IMR-90 (cell line): ENCODE measurements around the gene MICOS13. TPM values are rescaled to one million over a fixed set of nuclear protein-coding genes. Genes with fewer than 3 reads are reported as not detected.

Experiments used
- ATAC-seq: fragments of 200-7000 bp; cut with Tn5 transposase; 2 replicates; pipeline ENCODE4 v1.9.1; 2020; ENCODE audit warnings: low read depth, mild to moderate bottlenecking, moderate library complexity
- BruUV-seq: library from RNA; stranded (reverse); fragments of 400-500 nt; replicated peaks from 2 replicates; lab custom pipeline; 2021; lab: Mats Ljungman, UMichigan
- CTCF ChIA-PET: fragments of 300-600 bp; formaldehyde crosslinking; extraction: SDS; loops from one replicate; lab custom pipeline; 2021; ENCODE audit warnings: antibody characterized with exemption; lab: Yijun Ruan, JAX
- POLR2A ChIA-PET: fragments of 300-600 bp; sonication (Branson Sonifier 250); formaldehyde crosslinking; loops from one replicate; lab custom pipeline; 2022; ENCODE audit warnings: antibody characterized with exemption; ENCODE audit not compliant: unreplicated experiment; lab: Charles Lee
- DNase-seq: peaks from one replicate; pipeline ENCODE4 v3.0.0; 2013
- H2AFZ ChIP-seq: replicated peaks from 2 replicates; pipeline ENCODE3; 2013; ENCODE audit warnings: low read length, mild to moderate bottlenecking; ENCODE audit not compliant: poor library complexity
- H2AK5ac ChIP-seq: 2 replicates; pipeline ENCODE4 v1.6.1; 2013; ENCODE audit warnings: low read depth, low read length, inconsistent platforms
- H2AK9ac ChIP-seq: replicated peaks from 2 replicates; pipeline ENCODE3; 2013; ENCODE audit warnings: mild to moderate bottlenecking, low read depth, low read length, moderate library complexity; ENCODE audit not compliant: poor library complexity
- H2BK120ac ChIP-seq: 2 replicates; pipeline ENCODE4 v1.6.1; 2013; ENCODE audit warnings: low read depth, low read length, inconsistent platforms
- H2BK15ac ChIP-seq: 3 replicates; pipeline ENCODE4 v1.6.1; 2013; ENCODE audit warnings: low read depth, low read length, inconsistent platforms
- H2BK20ac ChIP-seq: 2 replicates; pipeline ENCODE4 v1.6.1; 2013; ENCODE audit warnings: low read depth, mild to moderate bottlenecking, inconsistent platforms, low read length, moderate library complexity
- H2BK5ac ChIP-seq: 2 replicates; pipeline ENCODE4 v1.6.1; 2013; ENCODE audit warnings: mild to moderate bottlenecking, low read depth, low read length, inconsistent platforms; ENCODE audit not compliant: poor library complexity, severe bottlenecking
- H3K14ac ChIP-seq: replicated peaks from 2 replicates; pipeline ENCODE4 v1.6.1; 2013; ENCODE audit warnings: low read depth, low read length, inconsistent platforms
- H3K18ac ChIP-seq: 2 replicates; pipeline ENCODE4 v1.6.1; 2013; ENCODE audit warnings: low read depth, low read length, control low read depth
- H3K23ac ChIP-seq: 2 replicates; pipeline ENCODE4 v1.6.1; 2013; ENCODE audit warnings: low read depth, low read length, inconsistent platforms
- H3K27ac ChIP-seq: 2 replicates; pipeline ENCODE4 v1.5.1; 2013; ENCODE audit warnings: mild to moderate bottlenecking, control low read depth, low read length; ENCODE audit not compliant: insufficient read depth
- H3K27me3 ChIP-seq: 2 replicates; pipeline ENCODE4 v1.6.1; 2013; ENCODE audit warnings: low read length; ENCODE audit not compliant: control insufficient read depth, insufficient read depth
- H3K36me3 ChIP-seq: 2 replicates; pipeline ENCODE4 v1.6.1; 2013; ENCODE audit warnings: low read length, mixed read lengths; ENCODE audit not compliant: control insufficient read depth, insufficient read depth
- H3K4ac ChIP-seq: 2 replicates; pipeline ENCODE4 v1.6.1; 2013; ENCODE audit warnings: low read depth, low read length, inconsistent platforms
- H3K4me1 ChIP-seq: 2 replicates; pipeline ENCODE4 v1.6.1; 2013; ENCODE audit warnings: low read length, mixed read lengths; ENCODE audit not compliant: control insufficient read depth, insufficient read depth
- H3K4me2 ChIP-seq: 2 replicates; pipeline ENCODE4 v1.6.1; 2013; ENCODE audit warnings: low read depth, mild to moderate bottlenecking, control low read depth, low read length, moderate library complexity
- H3K4me3 ChIP-seq: 2 replicates; pipeline ENCODE4 v1.5.1; 2013; ENCODE audit warnings: low read depth, mild to moderate bottlenecking, control low read depth, low read length, moderate library complexity; ENCODE audit not compliant: insufficient read depth
- H3K56ac ChIP-seq: 2 replicates; pipeline ENCODE4 v1.6.1; 2013; ENCODE audit warnings: low read length, inconsistent platforms; ENCODE audit not compliant: insufficient read depth; ENCODE audit errors: extremely low read depth
- H3K79me1 ChIP-seq, 2 experiments: 2 replicates each; pipeline ENCODE4 v1.6.1; 2013; ENCODE audit warnings: low read length in 2 of 2, inconsistent platforms in 1 of 2, low read depth in 1 of 2
- H3K9ac ChIP-seq: 2 replicates; pipeline ENCODE4 v1.6.1; 2013; ENCODE audit warnings: low read depth, low read length, control low read depth
- H3K9me1 ChIP-seq: 2 replicates; pipeline ENCODE4 v1.6.1; 2013; ENCODE audit warnings: low read length, inconsistent platforms; ENCODE audit not compliant: insufficient read depth
- H3K9me3 ChIP-seq: 2 replicates; pipeline ENCODE4 v1.6.1; 2013; ENCODE audit warnings: low read length; ENCODE audit not compliant: control insufficient read depth, insufficient read depth
- H4K20me1 ChIP-seq: 2 replicates; pipeline ENCODE4 v1.6.1; 2013; ENCODE audit warnings: low read length, inconsistent platforms; ENCODE audit not compliant: insufficient read depth
- H4K5ac ChIP-seq: 2 replicates; pipeline ENCODE4 v1.6.1; 2013; ENCODE audit warnings: mild to moderate bottlenecking, low read depth, low read length, control low read depth
- H4K8ac ChIP-seq, 2 experiments: 2 replicates each; pipeline ENCODE4 v1.6.1; 2013; ENCODE audit warnings: low read depth in 2 of 2, low read length in 2 of 2, control low read depth in 1 of 2, inconsistent platforms in 1 of 2
- H4K91ac ChIP-seq: 2 replicates; pipeline ENCODE4 v1.6.1; 2013; ENCODE audit warnings: low read depth, low read length, inconsistent platforms; ENCODE audit not compliant: insufficient read depth
- BHLHE40 ChIP-seq: fragments of 150-350 bp; IDR thresholded peaks from 2 replicates; pipeline ENCODE4 v1.6.1; 2016; ENCODE audit warnings: mild to moderate bottlenecking, low read depth, low read length
- CHD1 ChIP-seq: IDR thresholded peaks from 2 replicates; pipeline ENCODE4 v1.6.1; 2012; ENCODE audit warnings: low read depth, low read length, improper control_type of control experiment
- CTCF ChIP-seq: conservative IDR thresholded peaks from 2 replicates; pipeline ENCODE4 v1.5.1; 2012; ENCODE audit warnings: mild to moderate bottlenecking, low read depth, low read length, improper control_type of control experiment
- ELK1 ChIP-seq: fragments of 150-350 bp; IDR thresholded peaks from 2 replicates; pipeline ENCODE4 v1.6.1; 2016; ENCODE audit warnings: low read depth, mild to moderate bottlenecking, low read length, moderate library complexity, borderline replicate concordance
- FOS ChIP-seq: fragments of 150-350 bp; IDR thresholded peaks from 2 replicates; pipeline ENCODE4 v1.6.1; 2016; ENCODE audit warnings: low read depth, low read length
- MAFK ChIP-seq: IDR thresholded peaks from 2 replicates; pipeline ENCODE4 v1.6.1; 2012; ENCODE audit warnings: low read depth, low read length, improper control_type of control experiment
- MAZ ChIP-seq: IDR thresholded peaks from 2 replicates; pipeline ENCODE4 v1.6.1; 2012; ENCODE audit warnings: low read depth, mild to moderate bottlenecking, low read length, improper control_type of control experiment, moderate library complexity, borderline replicate concordance
- MXI1 ChIP-seq: IDR thresholded peaks from 2 replicates; pipeline ENCODE4 v1.6.1; 2012; ENCODE audit warnings: low read depth, mild to moderate bottlenecking, low read length, moderate library complexity, borderline replicate concordance
- NFE2L2 ChIP-seq: fragments of 150-350 bp; IDR thresholded peaks from 2 replicates; pipeline ENCODE4 v1.6.1; 2016; ENCODE audit warnings: low read depth, mild to moderate bottlenecking, low read length
- POLR2A ChIP-seq: IDR thresholded peaks from 2 replicates; pipeline ENCODE4 v1.6.1; 2012; ENCODE audit warnings: mild to moderate bottlenecking, low read depth, low read length
- RAD21 ChIP-seq: IDR thresholded peaks from 2 replicates; pipeline ENCODE4 v1.6.1; 2012; ENCODE audit warnings: low read length, improper control_type of control experiment
- RCOR1 ChIP-seq: IDR thresholded peaks from 2 replicates; pipeline ENCODE4 v1.6.1; 2012; ENCODE audit warnings: mild to moderate bottlenecking, low read length, improper control_type of control experiment; ENCODE audit not compliant: insufficient replicate concordance
- RFX5 ChIP-seq: IDR thresholded peaks from 2 replicates; pipeline ENCODE4 v1.8.0; 2012; ENCODE audit warnings: low read depth, mild to moderate bottlenecking, low read length, moderate library complexity
- SMC3 ChIP-seq: fragments of 150-350 bp; IDR thresholded peaks from 2 replicates; pipeline ENCODE4 v1.6.1; 2016; ENCODE audit warnings: low read depth, mild to moderate bottlenecking, antibody characterized with exemption, low read length, moderate library complexity
- WGBS, 2 experiments: methylation state at CpG; one replicate each; pipeline versions ENCODE4 v1.1.5 to v1.1.7; 2013; ENCODE audit warnings: missing lambda C conversion rate in 2 of 2; ENCODE audit not compliant: insufficient read length in 1 of 2; ENCODE audit errors: extremely low coverage in 2 of 2; 5-methylcytosine and 5-hydroxymethylcytosine counted together
- dilution Hi-C: fragments of 300-500 bp; cut with HindIII; formaldehyde crosslinking; loops from one replicate; pipeline ENCODE4 v1.14.3; 2018; ENCODE audit warnings: low sequenced_read_pairs; ENCODE audit not compliant: unreplicated experiment
- in situ Hi-C: fragments of 300-500 bp; cut with MboI; formaldehyde crosslinking; loops from 3 replicates; pipeline ENCODE4 v1.14.3; 2019; ENCODE audit warnings: low sequenced_read_pairs, inconsistent platforms, mixed read lengths
- intact Hi-C: fragments of 100-400 bp; cut with micrococcal nuclease; formaldehyde crosslinking; loops from 2 replicates; pipeline ENCODE4 v1.10.0; 2022
- polyA plus RNA-seq, 3 experiments: library from polyadenylated mRNA; depleted of rRNA; stranded (reverse); fragments of >200 nt; gene quantifications; 2 replicates each; pipeline ENCODE4 v1.2.3, GENCODE V29; 2012; ENCODE audit warnings: low replicate concordance in 1 of 3
- total RNA-seq: library from RNA; depleted of rRNA; stranded (reverse); fragments of >200 nt; gene quantifications from 2 replicates; pipeline ENCODE4 v1.2.3, GENCODE V29; 2012

MICOS13 gene
- total and polyA plus RNA-seq, 2 of the 4 experiments (the other 2 are of a cell fraction) = 14.5 to 48.9 TPM

- Histone ChIP-seq H3K9ac (no peak overlapping the region), H3K27me3 (no peaks in the 10 kb centered on the region), H3K79me1 (peaks cover 35 to 73% of the 10 kb centered on the region in 2 experiments), H2AK5ac (no peak overlapping the region), H2BK5ac (no peak overlapping the region), H3K9me3 (no peaks in the 10 kb centered on the region), H2BK15ac (no peak overlapping the region), H2BK120ac (no peak overlapping the region), H3K14ac (no peak overlapping the region), H2BK20ac (no peak overlapping the region), H3K27ac (no peak overlapping the region), H3K23ac (no peak overlapping the region), H2AK9ac (no peak overlapping the region), H4K91ac (no peak overlapping the region), H3K4me3 (no peak overlapping the region), H3K4me1 (peaks cover 3% of the 10 kb centered on the region; the same call in 1 of the 2 replicates), H3K4me2 (no peak overlapping the region), H3K9me1 (peaks cover 25% of the 10 kb centered on the region), H3K4ac (no peak overlapping the region), H3K18ac (no peak overlapping the region), H4K8ac (no peak overlapping the region), H4K5ac (no peak overlapping the region), H3K36me3 (peaks cover 42% of the 10 kb centered on the region), H4K20me1 (peaks cover 74% of the 10 kb centered on the region), H2AFZ (no peak overlapping the region), H3K56ac (no peak overlapping the region)
- no TSS peak for BruUV-seq
- ChIA-PET POLR2A (no interaction called here), CTCF (no interaction called here)
- 100% methylated on average over 1 of the region's 4 CpGs; no CpG with 5 or more reads in 1 of the 2 experiments for WGBS, 2 experiments
- ATAC-seq (no peak), DNase-seq (no peak)
- dilution Hi-C loops (no loop called here), in situ Hi-C loops (no loop called here), intact Hi-C loops (no loop called here)
- no peak for TF ChIP-seq MAZ
- no peak for TF ChIP-seq CHD1
- TF ChIP-seq RAD21 = no peak
- TF ChIP-seq BHLHE40 = no peak
- no peak for TF ChIP-seq POLR2A
- TF ChIP-seq FOS = no peak
- no peak for TF ChIP-seq MXI1
- TF ChIP-seq NFE2L2 = no peak
- no peak for TF ChIP-seq RFX5
- TF ChIP-seq SMC3 = no peak
- no peak for TF ChIP-seq MAFK
- TF ChIP-seq ELK1 = no peak
- TF ChIP-seq RCOR1 = no peak
- TF ChIP-seq CTCF = no peak
These were observed 37.3 kb downstream of the MICOS13 start for GRCh38 chr19:5643060-5643459.
